Neural progenitor cell (in vitro differentiated cells): ENCODE results near the gene NEB. TPM values are rescaled to one million over a fixed set of nuclear protein-coding genes. Genes with fewer than 3 reads are reported as not detected.

ENCODE experiments used
- DNase-seq: peaks from one replicate; pipeline ENCODE4 v3.0.0-alpha.2; 2016; ENCODE audit warnings: low spot score
- H2AFZ ChIP-seq: fragments of 200-600 bp; sonication (generic); replicated peaks from 2 replicates; pipeline ENCODE4 v1.6.1; 2016; ENCODE audit warnings: antibody characterized with exemption
- H3F3A ChIP-seq: fragments of 200-600 bp; sonication (generic); 2 replicates; pipeline ENCODE4 v1.6.1; 2016; ENCODE audit warnings: antibody characterized with exemption, low read depth
- H3K27ac ChIP-seq: fragments of 200-600 bp; sonication (generic); 2 replicates; pipeline ENCODE4 v1.5.1; 2016; ENCODE audit warnings: mild to moderate bottlenecking
- H3K27me3 ChIP-seq: fragments of 200-600 bp; sonication (generic); 2 replicates; pipeline ENCODE4 v1.6.1; 2016; ENCODE audit warnings: mild to moderate bottlenecking, moderate library complexity
- H3K36me3 ChIP-seq: fragments of 200-600 bp; sonication (generic); 2 replicates; pipeline ENCODE4 v1.5.1; 2016
- H3K4me1 ChIP-seq: fragments of 200-600 bp; sonication (generic); 2 replicates; pipeline ENCODE4 v1.6.1; 2016; ENCODE audit warnings: mixed run types
- H3K4me2 ChIP-seq: fragments of 200-600 bp; sonication (generic); 2 replicates; pipeline ENCODE4 v1.6.1; 2016
- H3K4me3 ChIP-seq: fragments of 200-600 bp; sonication (generic); 2 replicates; pipeline ENCODE4 v1.5.1; 2016
- H3K79me2 ChIP-seq: fragments of 200-600 bp; sonication (generic); 2 replicates; pipeline ENCODE4 v1.6.1; 2016; ENCODE audit warnings: low read depth
- H3K9ac ChIP-seq: fragments of 200-600 bp; sonication (generic); 2 replicates; pipeline ENCODE4 v1.6.1; 2016
- H3K9me3 ChIP-seq: fragments of 200-600 bp; sonication (generic); 2 replicates; pipeline ENCODE4 v1.5.1; 2016; ENCODE audit warnings: low read depth
- H4K20me1 ChIP-seq: fragments of 200-600 bp; sonication (generic); 2 replicates; pipeline ENCODE4 v1.6.1; 2016; ENCODE audit warnings: low read depth
- H3K27ac Mint-ChIP-seq: 3 replicates; pipeline ENCODE4 v1.8.0; 2021; ENCODE audit warnings: mixed read lengths
- H3K27me3 Mint-ChIP-seq: 2 replicates; pipeline ENCODE4 v1.8.0; 2022; ENCODE audit warnings: low read depth, mild to moderate bottlenecking, inconsistent platforms, moderate library complexity, mixed read lengths; ENCODE audit not compliant: insufficient read depth
- H3K36me3 Mint-ChIP-seq: 3 replicates; pipeline ENCODE4 v1.8.0; 2021; ENCODE audit warnings: mixed read lengths
- H3K4me1 Mint-ChIP-seq: 3 replicates; pipeline ENCODE4 v1.8.0; 2021; ENCODE audit warnings: mixed read lengths
- H3K4me3 Mint-ChIP-seq: 3 replicates; pipeline ENCODE4 v1.8.0; 2021; ENCODE audit warnings: mild to moderate bottlenecking, moderate library complexity, mixed read lengths
- H3K9me3 Mint-ChIP-seq: 3 replicates; pipeline ENCODE4 v1.8.0; 2020; ENCODE audit warnings: mixed read lengths
- CTCF ChIP-seq: fragments of 200-600 bp; sonication (generic); IDR thresholded peaks from 2 replicates; pipeline ENCODE4 v1.5.1; 2017; ENCODE audit warnings: antibody characterized with exemption, mild to moderate bottlenecking
- EZH2 ChIP-seq: fragments of 200-600 bp; sonication (generic); IDR thresholded peaks from 2 replicates; pipeline ENCODE4 v1.6.1; 2017; ENCODE audit warnings: antibody characterized with exemption, mild to moderate bottlenecking, moderate library complexity
- EZH2phosphoT487 ChIP-seq: fragments of 200-600 bp; sonication (generic); IDR thresholded peaks from 2 replicates; pipeline ENCODE4 v1.6.1; 2017; ENCODE audit warnings: antibody characterized with exemption
- total RNA-seq: library from RNA; depleted of rRNA; stranded (reverse); fragments of >200 nt; gene quantifications from 2 replicates; pipeline ENCODE4 v1.2.3, GENCODE V29; 2015; ENCODE audit warnings: low replicate concordance

NEB gene
- total RNA-seq, 1 donor from 2014 or later, result 0.49 TPM

GRCh38 chr2:151624271-151624670, 110.0 kb downstream of the NEB start:
- no peak overlapping the region for H3K9ac ChIP-seq
- Mint-ChIP-seq H3K4me3 (no peak overlapping the region), H3K36me3 (no peaks in the 10 kb centered on the region), H3K27ac (no peak overlapping the region), H3K27me3 (no peaks in the 10 kb centered on the region), H3K9me3 (no peaks in the 10 kb centered on the region), H3K4me1 (peaks cover 3% of the 10 kb centered on the region)
- no peaks in the 10 kb centered on the region for H3F3A ChIP-seq
- TF ChIP-seq EZH2, result no peak
- TF ChIP-seq EZH2phosphoT487, result no peak
- no peak for TF ChIP-seq CTCF
- H3K4me3 ChIP-seq, result no peak overlapping the region
- H3K4me2 ChIP-seq, result no peak overlapping the region
- no peaks in the 10 kb centered on the region for H3K9me3 ChIP-seq
- no peaks in the 10 kb centered on the region for H3K4me1 ChIP-seq
- H3K36me3 ChIP-seq, result no peaks in the 10 kb centered on the region
- no peaks in the 10 kb centered on the region for H4K20me1 ChIP-seq
- no peak overlapping the region for H3K27ac ChIP-seq
- no peaks in the 10 kb centered on the region for H3K27me3 ChIP-seq
- no peaks in the 10 kb centered on the region for H3K79me2 ChIP-seq
- H2AFZ ChIP-seq, result no peak overlapping the region
- no peak for DNase-seq

DNA sequence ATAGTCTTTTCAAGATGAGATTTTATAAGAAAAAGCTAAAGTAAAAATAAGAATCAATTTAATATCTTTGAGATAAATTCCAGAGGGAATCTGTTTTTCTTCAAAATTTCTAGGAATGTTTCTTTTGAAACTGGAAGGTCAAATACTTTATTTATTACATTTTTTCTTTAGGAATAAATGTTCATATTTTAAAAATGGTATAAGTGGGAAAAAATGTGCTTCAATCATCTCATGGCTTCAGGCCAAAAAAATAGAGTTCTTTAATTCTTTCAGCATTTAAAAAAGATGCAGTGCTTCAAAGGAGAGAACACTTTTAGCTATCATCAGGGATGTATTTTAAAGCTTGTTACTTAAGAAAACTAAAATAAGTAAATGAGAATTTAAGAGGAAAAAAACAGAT, 110.6 kb downstream of the NEB start:
- no peaks in the 10 kb centered on the region for H3K9me3 Mint-ChIP-seq
- H3K4me3 ChIP-seq, result no peak overlapping the region
- H2AFZ ChIP-seq, result no peak overlapping the region

DNA sequence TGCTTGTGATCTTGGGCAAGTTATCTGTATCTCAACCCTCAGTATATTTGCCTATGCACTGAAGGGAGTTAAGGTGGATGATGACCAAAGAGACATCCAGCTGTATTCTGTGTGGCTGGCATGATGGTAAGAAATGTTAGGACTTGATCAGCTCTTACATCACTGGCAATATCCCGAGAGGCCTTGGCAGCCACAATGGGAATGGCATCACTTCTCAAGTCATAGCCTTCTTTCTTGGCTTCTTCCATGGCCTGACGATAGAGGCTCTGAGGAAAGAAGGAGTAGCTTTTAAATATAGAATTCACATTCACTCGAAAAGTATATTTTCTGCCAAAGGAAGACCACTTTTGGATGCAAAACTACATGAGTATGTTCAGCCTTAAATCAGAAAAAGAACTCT, 113.5 kb downstream of the NEB start:
- H3K4me3 Mint-ChIP-seq, result no peak overlapping the region
- H3K36me3 Mint-ChIP-seq, result no peaks in the 10 kb centered on the region
- TF ChIP-seq EZH2phosphoT487 (no peak), CTCF (no peak), EZH2 (no peak)
- no peak for DNase-seq
- Histone ChIP-seq H2AFZ (no peak overlapping the region), H3K4me3 (no peak overlapping the region), H3K27me3 (no peaks in the 10 kb centered on the region), H3F3A (no peaks in the 10 kb centered on the region), H4K20me1 (no peaks in the 10 kb centered on the region), H3K9ac (no peak overlapping the region), H3K4me1 (no peaks in the 10 kb centered on the region), H3K36me3 (no peaks in the 10 kb centered on the region), H3K4me2 (no peak overlapping the region), H3K27ac (no peak overlapping the region), H3K79me2 (no peaks in the 10 kb centered on the region), H3K9me3 (no peaks in the 10 kb centered on the region)
- no peaks in the 10 kb centered on the region for H3K9me3 Mint-ChIP-seq
- no peak overlapping the region for H3K27ac Mint-ChIP-seq
- peaks cover 3% of the 10 kb centered on the region for H3K4me1 Mint-ChIP-seq
- no peaks in the 10 kb centered on the region for H3K27me3 Mint-ChIP-seq

More for the DNA sequence above, 110.6 kb downstream of the NEB start:
- H3K4me3 Mint-ChIP-seq, result no peak overlapping the region
- H3K9ac ChIP-seq, result no peak overlapping the region
- no peaks in the 10 kb centered on the region for H3K4me1 ChIP-seq
- TF ChIP-seq EZH2phosphoT487 (no peak), CTCF (no peak), EZH2 (no peak)
- no peak overlapping the region for H3K27ac Mint-ChIP-seq
- no peak for DNase-seq
- H3F3A ChIP-seq, result no peaks in the 10 kb centered on the region
- no peaks in the 10 kb centered on the region for H4K20me1 ChIP-seq
- no peaks in the 10 kb centered on the region for H3K36me3 Mint-ChIP-seq
- H3K27me3 Mint-ChIP-seq, result no peaks in the 10 kb centered on the region
- H3K36me3 ChIP-seq, result no peaks in the 10 kb centered on the region
- no peaks in the 10 kb centered on the region for H3K27me3 ChIP-seq
- H3K4me1 Mint-ChIP-seq, result peaks cover 3% of the 10 kb centered on the region
- no peak overlapping the region for H3K27ac ChIP-seq
- no peaks in the 10 kb centered on the region for H3K9me3 ChIP-seq
- H3K79me2 ChIP-seq, result no peaks in the 10 kb centered on the region
- H3K4me2 ChIP-seq, result no peak overlapping the region
